ENCODE results near the gene PKP2. TPM values are rescaled to one million over a fixed set of nuclear protein-coding genes. Genes with fewer than 3 reads are reported as not detected.

PKP2 gene
- total RNA-seq, 1 donor from 2014 or later = 428 TPM

DNA sequence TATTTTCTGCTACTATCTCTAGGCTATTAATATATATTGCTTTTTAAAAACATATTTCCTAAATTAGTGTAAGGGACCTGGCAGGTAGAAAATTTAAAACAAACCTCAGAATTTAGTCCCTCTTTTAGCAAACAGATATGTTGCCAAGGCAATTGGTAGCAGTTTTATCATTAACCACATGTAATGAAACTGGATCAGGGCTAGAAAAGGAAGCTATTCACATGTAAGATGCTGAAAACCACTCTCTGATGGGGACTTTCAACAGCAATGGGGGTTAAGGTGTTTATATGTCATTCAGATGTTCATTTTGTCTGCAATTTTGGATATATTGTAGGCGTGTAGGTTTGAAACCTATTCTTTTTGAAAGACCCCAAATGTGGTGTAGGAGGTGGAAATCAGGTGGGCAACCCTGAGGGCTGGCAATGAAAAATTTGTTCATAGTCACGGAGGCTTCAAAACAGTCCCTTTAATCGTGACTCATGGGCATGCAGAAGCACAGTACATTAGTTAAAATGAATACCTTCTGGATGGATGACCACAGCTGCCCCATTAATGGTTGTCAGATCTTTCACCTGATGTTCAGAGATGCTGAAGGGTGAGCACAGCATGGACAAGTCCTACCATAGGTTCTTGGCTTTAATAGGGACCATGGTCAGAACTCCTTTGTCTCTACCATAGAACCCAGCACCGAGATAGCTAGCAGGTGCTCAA is 5.9 kb upstream of the PKP2 start:
- H3K36me3 ChIP-seq = no peaks in the 10 kb centered on the region
- H3K4me1 ChIP-seq = peaks cover 20% of the 10 kb centered on the region
- DNase-seq = no peak
- no peak overlapping the region for H3K27ac ChIP-seq (replicated peaks)
- intact Hi-C loops (cut with micrococcal nuclease) = no loop called here
- no peak overlapping the region for H3K4me3 ChIP-seq
- TF ChIP-seq, protein P1, sequence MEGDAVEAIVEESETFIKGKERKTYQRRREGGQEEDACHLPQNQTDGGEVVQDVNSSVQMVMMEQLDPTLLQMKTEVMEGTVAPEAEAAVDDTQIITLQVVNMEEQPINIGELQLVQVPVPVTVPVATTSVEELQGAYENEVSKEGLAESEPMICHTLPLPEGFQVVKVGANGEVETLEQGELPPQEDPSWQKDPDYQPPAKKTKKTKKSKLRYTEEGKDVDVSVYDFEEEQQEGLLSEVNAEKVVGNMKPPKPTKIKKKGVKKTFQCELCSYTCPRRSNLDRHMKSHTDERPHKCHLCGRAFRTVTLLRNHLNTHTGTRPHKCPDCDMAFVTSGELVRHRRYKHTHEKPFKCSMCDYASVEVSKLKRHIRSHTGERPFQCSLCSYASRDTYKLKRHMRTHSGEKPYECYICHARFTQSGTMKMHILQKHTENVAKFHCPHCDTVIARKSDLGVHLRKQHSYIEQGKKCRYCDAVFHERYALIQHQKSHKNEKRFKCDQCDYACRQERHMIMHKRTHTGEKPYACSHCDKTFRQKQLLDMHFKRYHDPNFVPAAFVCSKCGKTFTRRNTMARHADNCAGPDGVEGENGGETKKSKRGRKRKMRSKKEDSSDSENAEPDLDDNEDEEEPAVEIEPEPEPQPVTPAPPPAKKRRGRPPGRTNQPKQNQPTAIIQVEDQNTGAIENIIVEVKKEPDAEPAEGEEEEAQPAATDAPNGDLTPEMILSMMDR (IDR thresholded peaks at IDR 0.05; ENCODE audit: borderline replicate concordance) = no peak
- no peaks in the 10 kb centered on the region for H3K9me3 ChIP-seq (replicated peaks)
- no peaks in the 10 kb centered on the region for H3K27me3 ChIP-seq (ENCODE audit: low read depth)

DNA sequence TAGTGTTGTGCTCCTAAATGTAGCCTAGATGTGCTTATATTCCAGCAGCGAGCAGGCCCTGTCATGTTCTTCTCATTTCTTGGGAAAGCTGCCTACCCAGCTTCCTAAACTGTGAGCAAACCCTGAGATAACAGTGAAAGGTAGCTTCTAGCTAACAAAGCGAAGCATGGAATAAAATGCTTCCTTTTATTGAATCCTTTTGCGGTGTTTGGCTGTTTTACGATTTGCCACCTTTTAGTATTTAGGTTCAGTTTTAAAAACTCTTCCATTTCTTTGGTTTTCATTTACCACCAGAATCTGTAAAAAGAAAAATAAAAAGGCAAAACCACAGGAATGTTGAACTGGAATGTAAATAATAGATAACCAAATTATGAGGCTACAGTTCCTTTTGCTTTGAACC is 5.0 kb upstream of the PKP2 start:
- no peaks in the 10 kb centered on the region for H3K9me3 ChIP-seq (replicated peaks)
- intact Hi-C loops (cut with micrococcal nuclease) = no loop called here
- TF ChIP-seq, protein P1 (IDR thresholded peaks at IDR 0.05; ENCODE audit: borderline replicate concordance) = no peak

DNA sequence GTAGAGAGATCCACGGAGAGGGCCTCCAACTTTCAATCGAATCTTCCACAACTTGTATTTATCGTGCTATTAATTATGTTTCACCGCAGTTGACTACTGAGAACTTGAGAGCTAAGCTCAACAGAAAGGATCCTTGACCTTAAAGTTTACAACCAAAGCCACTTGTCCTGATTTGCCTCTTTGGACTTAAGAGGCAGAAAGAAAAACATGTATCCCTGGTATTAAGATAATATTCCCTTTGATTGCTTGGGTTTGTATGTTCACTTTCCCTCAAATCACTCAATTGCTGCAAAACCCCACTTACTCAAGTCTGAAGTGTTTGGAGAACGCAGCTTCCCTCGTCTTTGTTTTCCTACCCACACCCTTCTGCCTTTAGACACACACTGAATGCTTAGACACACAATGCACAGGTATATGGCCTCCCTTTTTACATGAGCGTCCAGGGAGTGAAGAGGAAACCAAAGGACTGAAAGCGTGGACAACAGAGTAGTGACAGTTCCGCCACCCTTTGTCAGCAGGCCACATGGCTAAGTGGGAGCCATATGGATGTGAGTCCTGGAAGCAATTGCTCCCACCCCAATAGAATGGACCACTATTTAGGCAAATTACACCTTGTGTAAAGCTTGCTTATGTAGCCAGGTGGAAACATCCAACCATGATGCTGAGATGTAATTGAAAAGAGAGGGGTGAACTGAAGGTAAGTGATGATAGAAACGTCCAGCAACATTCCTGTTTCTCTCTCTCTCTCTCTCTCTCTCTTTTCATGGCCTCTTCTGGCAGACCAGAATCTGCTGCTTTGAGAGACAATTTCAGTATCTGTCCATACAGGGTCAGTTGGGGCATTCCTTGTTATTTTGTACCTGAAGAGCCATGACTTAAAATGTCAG is 1.4 kb upstream of the PKP2 start:
- intact Hi-C loops (cut with micrococcal nuclease) = no loop called here
- TF ChIP-seq, protein P1 (IDR thresholded peaks at IDR 0.05; ENCODE audit: borderline replicate concordance) = no peak

More for the DNA sequence above, 5.0 kb upstream of the PKP2 start:
- no peak for DNase-seq
- no peak overlapping the region for H3K27ac ChIP-seq (replicated peaks)
- peaks cover 25% of the 10 kb centered on the region for H3K4me1 ChIP-seq
- H3K36me3 ChIP-seq = no peaks in the 10 kb centered on the region
- peaks cover 6% of the 10 kb centered on the region for H3K27me3 ChIP-seq (ENCODE audit: low read depth)
- H3K4me3 ChIP-seq = no peak overlapping the region

DNA sequence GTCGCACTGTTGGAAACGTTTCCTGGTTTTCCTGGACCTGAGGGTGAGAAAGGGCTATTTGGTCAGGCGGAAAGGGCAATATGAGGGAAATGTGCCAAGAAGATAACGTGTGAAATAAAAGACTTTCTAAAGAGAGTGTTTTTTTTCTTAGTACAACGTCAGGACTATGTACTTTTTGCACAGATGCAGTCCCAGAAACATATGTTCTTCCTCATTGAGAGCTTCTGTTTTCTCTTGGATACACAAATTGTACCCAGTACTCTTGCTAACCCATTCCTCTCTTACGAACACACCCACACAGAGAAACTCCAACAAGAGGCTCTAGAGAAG is 669 bp upstream of the PKP2 start:
- intact Hi-C loops (cut with micrococcal nuclease) = no loop called here

More for the DNA sequence above, 1.4 kb upstream of the PKP2 start:
- Histone ChIP-seq H3K4me1 (peaks cover 21% of the 10 kb centered on the region), H3K9me3 (replicated peaks) (no peaks in the 10 kb centered on the region), H3K27ac (replicated peaks) (no peak overlapping the region), H3K36me3 (no peaks in the 10 kb centered on the region), H3K27me3 (ENCODE audit: low read depth) (peaks cover 39% of the 10 kb centered on the region), H3K4me3 (no peak overlapping the region)
- no peak for DNase-seq

DNA sequence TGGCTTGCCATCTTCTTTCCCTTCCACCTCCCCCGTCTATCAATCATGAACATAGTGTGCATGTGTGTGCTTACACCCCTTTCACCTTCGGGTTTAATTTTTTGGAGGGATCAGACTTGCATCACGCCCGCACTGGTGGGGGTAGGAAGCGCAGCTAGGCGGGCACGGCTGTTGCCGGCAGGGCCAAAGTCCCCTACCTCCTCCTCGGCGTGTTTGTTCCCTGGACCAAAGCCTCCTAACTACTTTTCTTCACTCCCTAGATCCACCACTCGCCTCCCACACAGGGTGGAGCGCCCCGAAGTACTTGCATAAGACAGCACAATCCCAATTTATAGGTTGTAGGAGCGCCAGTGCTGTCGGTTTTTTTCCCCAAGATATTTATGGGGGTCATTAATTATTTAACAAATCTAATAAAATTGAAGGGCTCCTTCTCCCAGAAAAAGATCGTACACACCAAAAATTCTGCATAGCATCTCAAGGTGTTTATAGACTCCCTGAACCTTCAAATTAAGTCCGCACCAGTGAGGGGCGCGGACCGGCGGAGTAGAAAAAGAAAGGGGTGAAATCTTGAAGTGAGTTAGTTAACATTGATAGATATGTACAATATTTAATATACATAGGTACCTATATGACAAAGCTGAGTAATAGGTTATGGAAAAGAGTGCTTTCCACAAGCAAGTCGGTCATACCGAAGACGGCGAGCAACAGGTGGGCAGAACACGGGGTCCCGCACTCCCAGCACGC is 717 bp downstream of the PKP2 start:
- peak overlapping the region; percentile 81 for H3K4me3 ChIP-seq
- intact Hi-C loops (cut with micrococcal nuclease) = no loop called here
- peaks cover 39% of the 10 kb centered on the region for H3K27me3 ChIP-seq (ENCODE audit: low read depth)
- TF ChIP-seq, protein P1 (IDR thresholded peaks at IDR 0.05; ENCODE audit: borderline replicate concordance) = peak; percentile 49
- H3K9me3 ChIP-seq (replicated peaks) = no peaks in the 10 kb centered on the region
- peak overlapping the region; percentile 91 for H3K27ac ChIP-seq (replicated peaks)
- H3K36me3 ChIP-seq = no peaks in the 10 kb centered on the region
- peak; percentile 23 for DNase-seq
- H3K4me1 ChIP-seq = peaks cover 17% of the 10 kb centered on the region

More for the DNA sequence above, 669 bp upstream of the PKP2 start:
- no peaks in the 10 kb centered on the region for H3K9me3 ChIP-seq (replicated peaks)
- TF ChIP-seq, protein P1 (IDR thresholded peaks at IDR 0.05; ENCODE audit: borderline replicate concordance) = no peak
- peaks cover 17% of the 10 kb centered on the region for H3K4me1 ChIP-seq
- H3K4me3 ChIP-seq = peak overlapping the region; percentile 81
- H3K36me3 ChIP-seq = no peaks in the 10 kb centered on the region
- no peak for DNase-seq
- peak overlapping the region; percentile 58 for H3K27ac ChIP-seq (replicated peaks)
- H3K27me3 ChIP-seq (ENCODE audit: low read depth) = peaks cover 39% of the 10 kb centered on the region
